GM12878 (cell line): ENCODE measurements around the gene SOX18. TPM values are rescaled to one million over a fixed set of nuclear protein-coding genes. Genes with fewer than 3 reads are reported as not detected.
A peak's percentile ranks its signal among the peaks of the same experiment; 100 is the strongest.

Source experiments
- ATAC-seq: fragments of 200-7000 bp; cut with Tn5 transposase; 3 replicates; pipeline ENCODE4 v1.9.1; 2020; ENCODE audit warnings: mild to moderate bottlenecking, moderate library complexity
- BruUV-seq: library from RNA; stranded (reverse); fragments of 400-500 nt; replicated peaks from 2 replicates; lab custom pipeline; 2021; lab: Mats Ljungman, UMichigan
- CTCF ChIA-PET: fragments of 300-600 bp; sonication (Branson Sonifier 250); formaldehyde crosslinking; extraction: SDS; loops from one replicate; lab custom pipeline; 2021; ENCODE audit warnings: inconsistent platforms; lab: Yijun Ruan, JAX
- POLR2A ChIA-PET: fragments of 350-600 bp; formaldehyde crosslinking; extraction: SDS; loops from one replicate; lab custom pipeline; 2021; ENCODE audit warnings: inconsistent platforms; lab: Charles Lee
- RAD21 ChIA-PET: fragments of 300-600 bp; sonication (Branson Sonifier 250); formaldehyde crosslinking; loops from one replicate; lab custom pipeline; 2023; ENCODE audit warnings: antibody characterized with exemption; ENCODE audit not compliant: unreplicated experiment; lab: Charles Lee
- SMC1A ChIA-PET: fragments of 300-600 bp; sonication (Branson Sonifier 250); formaldehyde crosslinking; loops from one replicate; lab custom pipeline; 2023; ENCODE audit not compliant: unreplicated experiment, uncharacterized antibody; lab: Charles Lee
- DNase-seq: peaks from one replicate; pipeline ENCODE4 v3.0.0-alpha.2; 2011; ENCODE audit warnings: low read depth, low spot score
- FAIRE-seq: peaks from 3 replicates; lab custom pipeline; 2011; peaks lifted over from hg19 to GRCh38; lab: Jason Lieb, UNC
- H2AFZ ChIP-seq: 2 replicates; pipeline ENCODE4 v1.6.0; 2011; ENCODE audit warnings: low read depth, low read length, control low read depth; ENCODE audit not compliant: control insufficient read depth
- H3K27ac ChIP-seq: 2 replicates; pipeline ENCODE4 v1.5.1; 2011; ENCODE audit warnings: control low read depth; ENCODE audit not compliant: control insufficient read depth, insufficient read depth
- H3K27me3 ChIP-seq, 2 experiments: replicated peaks in 1 of 2; 2 replicates each; pipeline versions ENCODE4 v1.6.0 to v1.6.1; 2011; ENCODE audit warnings: low read length in 1 of 2; ENCODE audit not compliant: control insufficient read depth in 2 of 2, insufficient read depth in 2 of 2
- H3K36me3 ChIP-seq, 2 experiments: 2 replicates each; pipeline ENCODE4 v1.5.1; 2011; ENCODE audit warnings: low read length in 1 of 2; ENCODE audit not compliant: control insufficient read depth in 2 of 2, insufficient read depth in 2 of 2
- H3K4me1 ChIP-seq: 2 replicates; pipeline ENCODE4 v1.6.1; 2011; ENCODE audit warnings: mild to moderate bottlenecking, low read length, moderate library complexity, mixed read lengths; ENCODE audit not compliant: control insufficient read depth, insufficient read depth
- H3K4me2 ChIP-seq: 2 replicates; pipeline ENCODE4 v1.6.0; 2011; ENCODE audit warnings: control low read depth; ENCODE audit not compliant: control insufficient read depth, insufficient read depth
- H3K4me3 ChIP-seq: fragments of 200-600 bp; sonication (generic); 2 replicates; pipeline ENCODE4 v1.5.1; 2016
- H3K79me2 ChIP-seq: 2 replicates; pipeline ENCODE4 v1.6.0; 2011; ENCODE audit warnings: low read length; ENCODE audit not compliant: control insufficient read depth, insufficient read depth
- H3K9ac ChIP-seq: 2 replicates; pipeline ENCODE4 v1.8.0; 2011; ENCODE audit warnings: low read length, control low read depth, mixed read lengths; ENCODE audit not compliant: control insufficient read depth, insufficient read depth
- H3K9me3 ChIP-seq: replicated peaks from 3 replicates; pipeline ENCODE4 v1.5.1; 2011; ENCODE audit warnings: mild to moderate bottlenecking, low read length; ENCODE audit not compliant: control insufficient read depth, insufficient read depth
- H4K20me1 ChIP-seq: 2 replicates; pipeline ENCODE4 v1.6.0; 2011; ENCODE audit not compliant: control insufficient read depth, insufficient read depth
- BMI1 ChIP-seq: fragments of 450-650 bp; IDR thresholded peaks from 2 replicates; pipeline ENCODE4 v1.6.1; 2016; ENCODE audit warnings: mild to moderate bottlenecking, moderate library complexity, borderline replicate concordance
- ETV6 ChIP-seq, 2 experiments: fragments of 450-650 bp in 1 of 2; IDR thresholded peaks in 1 of 2; conservative IDR thresholded peaks in 1 of 2; 2 replicates each; pipeline ENCODE4 v1.6.1; 2014; ENCODE audit warnings: antibody characterized with exemption in 1 of 2, borderline replicate concordance in 1 of 2, low read depth in 1 of 2, mild to moderate bottlenecking in 1 of 2, moderate library complexity in 1 of 2
- FOXK2 ChIP-seq: fragments of 450-650 bp; IDR thresholded peaks from 2 replicates; pipeline ENCODE4 v1.6.1; 2017; ENCODE audit warnings: mild to moderate bottlenecking, moderate library complexity
- HDGF ChIP-seq: fragments of 450-650 bp; IDR thresholded peaks from 2 replicates; pipeline ENCODE4 v1.6.1; 2016; ENCODE audit warnings: antibody characterized with exemption
- JUNB ChIP-seq: IDR thresholded peaks from 2 replicates; pipeline ENCODE4 v1.6.1; 2016; ENCODE audit warnings: antibody characterized with exemption, mild to moderate bottlenecking
- RFX5 ChIP-seq: IDR thresholded peaks from 2 replicates; pipeline ENCODE4 v1.6.1; 2011; ENCODE audit warnings: low read depth, low read length, improper control_type of control experiment
- SRF ChIP-seq, 2 experiments: IDR thresholded peaks; 2 replicates each; pipeline ENCODE4 v1.6.1; 2011; ENCODE audit warnings: low read depth in 2 of 2, low read length in 2 of 2, mild to moderate bottlenecking in 1 of 2, moderate library complexity in 1 of 2
- USF1 ChIP-seq: IDR thresholded peaks from 2 replicates; pipeline ENCODE4 v1.6.1; 2011; ENCODE audit warnings: borderline replicate concordance, low read depth, mild to moderate bottlenecking, moderate library complexity, mixed read lengths, low read length; ENCODE audit not compliant: insufficient read depth; ENCODE audit errors: extremely low read length
- YY1 ChIP-seq: IDR thresholded peaks from 2 replicates; pipeline ENCODE4 v1.6.1; 2011; ENCODE audit warnings: low read depth, mild to moderate bottlenecking, low read length
- ZBED1 ChIP-seq: IDR thresholded peaks from 2 replicates; pipeline ENCODE4 v1.6.1; 2016; ENCODE audit warnings: borderline replicate concordance
- ZNF217 ChIP-seq: fragments of 450-650 bp; IDR thresholded peaks from 2 replicates; pipeline ENCODE4 v1.6.1; 2017; ENCODE audit warnings: antibody characterized with exemption, mild to moderate bottlenecking
- ZNF24 ChIP-seq: fragments of 450-650 bp; IDR thresholded peaks from 2 replicates; pipeline ENCODE4 v1.6.1; 2017; ENCODE audit warnings: antibody characterized with exemption, mild to moderate bottlenecking
- ZNF384 ChIP-seq: IDR thresholded peaks from 2 replicates; pipeline ENCODE4 v1.6.1; 2012; ENCODE audit warnings: low read depth, mild to moderate bottlenecking, low read length, improper control_type of control experiment, borderline replicate concordance
- ZNF622 ChIP-seq: fragments of 450-650 bp; IDR thresholded peaks from 2 replicates; pipeline ENCODE4 v1.6.1; 2017; ENCODE audit warnings: mild to moderate bottlenecking, inconsistent platforms
- WGBS: methylation state at CpG from one replicate; pipeline ENCODE4 v1.1.6; 2016; ENCODE audit warnings: low lambda C conversion rate; ENCODE audit not compliant: insufficient replicate concordance, insufficient coverage; ENCODE audit errors: missing lambda C conversion rate; 5-methylcytosine and 5-hydroxymethylcytosine counted together
- in situ Hi-C: fragments of 300-500 bp; cut with MboI; formaldehyde crosslinking; loops from 9 replicates; pipeline ENCODE4 v1.14.3; 2018; ENCODE audit warnings: mixed read lengths
- intact Hi-C: fragments of 100-400 bp; cut with micrococcal nuclease; formaldehyde crosslinking; loops from one replicate; pipeline ENCODE4 v1.14.2; 2022; ENCODE audit not compliant: unreplicated experiment
- polyA plus RNA-seq, 11 experiments: library from polyadenylated mRNA; depleted of rRNA in 4 of 11; unstranded in 6 of 11; stranded (reverse) in 5 of 11; fragments of >200 nt; fragmentation: Nextera tagmentation in 4 of 11; fragmentation: Illumina TruSeq in 1 of 11; extraction: Ambion mirVana in 4 of 11; extraction: Trizol in 1 of 11; gene quantifications; 1 replicate in 1 of 11; 2 replicates in 10 of 11; pipeline versions ENCODE4 v1.2.1 to v1.2.3, GENCODE V29; 2011 to 2016; ENCODE audit warnings: inconsistent platforms in 2 of 11, missing spikeins in 2 of 11, low read depth in 1 of 11
- total RNA-seq, 4 experiments: library from RNA; depleted of rRNA in 3 of 4; stranded (reverse); fragments of >200 nt in 3 of 4; fragmentation: Illumina TruSeq in 1 of 4; extraction: Trizol in 1 of 4; gene quantifications; 2 replicates each; pipeline versions ENCODE4 v1.2.1 to v1.2.3, GENCODE V29; 2013 to 2021

SOX18 gene
- total and polyA plus RNA-seq, 10 of the 15 experiments (the other 5 are each of a cell fraction or from before 2014, with no cell fraction given), result 0.05 to 5.6 (median 0.28) TPM; not detected in 3

DNA sequence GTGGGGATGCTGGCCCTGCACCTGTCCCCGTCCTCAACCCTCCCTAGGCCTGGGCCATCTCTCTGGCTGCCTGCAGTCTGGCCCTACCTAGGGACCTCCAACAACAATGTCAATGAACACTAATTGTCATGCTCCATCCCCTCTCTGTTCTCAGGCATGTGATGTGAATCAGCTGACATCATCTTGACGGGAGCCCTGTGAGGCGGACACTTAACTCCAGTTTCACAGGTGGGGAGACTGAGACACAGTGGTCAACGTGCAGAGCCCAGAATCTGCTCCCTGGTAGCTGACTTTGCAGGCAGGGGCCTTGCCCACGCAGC is 12.8 kb upstream of the SOX18 start:
- peak overlapping the region; percentile 87; the same call in 1 of the 2 replicates for H2AFZ ChIP-seq
- peak overlapping the region; percentile 88 for H3K9ac ChIP-seq
- SMC1A ChIA-PET, result interaction anchor here (0.8 to 2.1 kb wide), 5 partner anchors 8 to 82 kb away, joined by 3 to 8 read pairs (median 4); partner anchors contain the start of genes RGS19 and SAMD10
- peak overlapping the region; percentile 72 for H3K4me3 ChIP-seq
- 72% methylated on average over 5 of the region's 5 CpGs for WGBS
- peaks cover 47% of the 10 kb centered on the region for H3K4me1 ChIP-seq
- POLR2A ChIA-PET, result interaction anchor here (0.9 to 2.6 kb wide), 6 partner anchors 9 to 106 kb away, joined by 3 to 11 read pairs (median 5); partner anchors contain the start of gene UCKL1
- TF ChIP-seq ZNF384 (no peak), ZNF24 (no peak), USF1 (no peak), YY1 (no peak), SRF (IDR thresholded peaks at IDR 0.05; ENCODE audit: low read depth in 2 of 2, low read length in 2 of 2) (no peak), RFX5 (no peak), BMI1 (no peak), JUNB (no peak), ETV6 (conservative IDR thresholded peaks at IDR 0.05 in 1 of 2, IDR thresholded peaks at IDR 0.05 in 1 of 2; ENCODE audit: borderline replicate concordance in 1 of 2, low read depth in 1 of 2) (no peak), ZBED1 (no peak), ZNF217 (no peak), FOXK2 (no peak), HDGF (no peak), ZNF622 (no peak)
- TF ChIP-seq, all 136 proteins: peak for 0
- ChIA-PET CTCF (interaction anchor here (0.8 to 1.1 kb wide), 4 partner anchors 21 to 151 kb away, joined by 3 to 7 read pairs (median 3); partner anchors contain the start of gene PRPF6), RAD21 (interaction anchor here (1.0 to 2.3 kb wide), 8 partner anchors 17 to 524 kb away, joined by 3 to 8 read pairs (median 4); partner anchors contain the start of genes OPRL1, PTK6, RGS19 and TPD52L2)
- ATAC-seq (no peak), FAIRE-seq (no peak), DNase-seq (no peak)
- no TSS peak for BruUV-seq
- H3K79me2 ChIP-seq, result no peaks in the 10 kb centered on the region; the same call in none of the 2 replicates
- H3K9me3 ChIP-seq, result no peaks in the 10 kb centered on the region
- intact Hi-C loops (loop anchor here (2.0 kb wide), 1 partner anchor 17 kb away; the partner anchor contains the start of gene RGS19), in situ Hi-C loops (no loop called here)
- no peaks in the 10 kb centered on the region for H3K27me3 ChIP-seq
- H4K20me1 ChIP-seq, result no peaks in the 10 kb centered on the region
- H3K4me2 ChIP-seq, result peak overlapping the region; percentile 92
- no peaks in the 10 kb centered on the region for H3K36me3 ChIP-seq
- peak overlapping the region; percentile 56 for H3K27ac ChIP-seq
